ENCODE measurements around the gene MGLL.

Gene MGLL

GRCh38 chr3:127822041-127822681 lies at the start of gene MGLL:
Gene MGLL (minus strand): TSS chr3:127822515. CDS start chr3:127822318, 197 bp downstream.
- no peak for DNase-seq

DNA sequence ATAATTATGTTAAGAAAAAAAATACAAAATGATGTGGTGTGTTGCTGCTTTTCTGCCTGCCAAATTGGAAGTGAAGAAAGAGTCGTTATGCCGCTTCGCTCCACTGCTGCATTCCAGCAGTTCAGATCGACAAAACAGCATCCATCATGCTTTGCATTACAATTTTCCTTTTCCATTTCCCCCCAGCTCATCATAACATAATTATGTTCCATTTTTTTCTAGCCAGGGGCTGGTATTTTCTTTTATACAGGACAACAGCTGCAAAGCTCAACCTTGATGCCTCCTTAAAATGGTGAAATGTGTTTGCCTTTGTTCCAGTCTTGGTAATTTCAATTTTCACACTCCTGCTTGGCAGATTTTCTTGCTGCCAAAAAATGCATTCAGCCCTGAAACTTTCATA lies 47.8 kb upstream of the MGLL start:
- DNase-seq, result no peak

DNA sequence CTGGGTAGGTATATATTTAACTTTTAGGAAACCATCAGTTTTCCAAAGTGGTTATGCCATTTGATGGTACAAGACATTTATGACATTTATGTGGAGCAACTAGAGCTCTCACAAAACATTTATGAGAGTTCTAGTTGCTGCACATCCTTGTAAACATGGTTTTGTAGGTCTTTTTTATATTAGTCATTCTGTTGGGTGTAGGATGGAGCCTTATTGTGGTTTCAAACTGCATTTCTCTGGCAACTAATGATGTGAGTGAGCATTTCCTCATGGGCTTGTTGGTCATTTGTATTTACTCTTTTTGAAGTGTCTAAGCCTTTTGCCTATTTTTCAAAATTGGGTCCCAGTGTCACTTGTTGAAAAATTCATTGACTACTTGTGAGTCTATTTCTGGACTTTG lies 45.7 kb upstream of the MGLL start:
- no peak for DNase-seq

DNA sequence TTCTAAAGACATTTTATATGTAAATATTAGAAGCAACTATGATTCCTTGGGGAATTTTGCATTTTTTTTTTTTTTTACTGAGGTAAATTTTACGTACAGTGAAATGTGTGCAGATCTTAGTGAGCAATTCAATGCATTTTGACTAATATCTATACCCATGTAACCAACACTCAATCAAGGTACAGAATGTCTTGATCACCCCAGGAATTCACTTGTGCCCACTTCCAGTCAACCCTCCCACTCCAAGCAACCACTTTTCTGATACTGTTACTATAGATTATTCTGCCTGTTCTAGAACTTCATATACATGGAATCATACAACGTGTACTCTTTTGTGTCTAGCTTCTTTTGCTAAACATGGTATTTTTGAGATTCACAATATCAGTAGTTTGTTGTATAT lies 45.1 kb upstream of the MGLL start:
- no peak for DNase-seq

GRCh38 chr3:127865941-127866340 lies 43.6 kb upstream of the MGLL start:
- no peak for DNase-seq

GRCh38 chr3:127860211-127860696 lies 37.9 kb upstream of the MGLL start:
- no peak for DNase-seq

DNA sequence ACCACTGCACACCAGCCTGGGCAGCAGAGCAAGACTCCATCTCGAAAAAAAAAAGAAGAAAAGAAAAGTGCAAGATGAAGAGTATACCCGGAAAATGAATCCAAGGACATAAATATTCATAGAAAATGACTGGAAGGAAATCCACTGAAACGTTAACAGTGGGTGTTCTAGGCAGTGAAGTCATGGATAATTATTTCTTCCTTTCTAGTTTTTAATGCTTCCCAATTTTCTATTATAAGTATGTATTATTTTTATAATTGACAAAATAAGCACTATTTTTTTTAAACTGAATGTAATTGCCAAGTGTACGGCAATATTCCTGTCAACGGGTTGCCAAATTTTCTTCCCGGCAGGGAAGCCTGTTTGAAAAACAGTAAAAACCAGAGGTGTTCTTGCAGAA lies 37.4 kb upstream of the MGLL start:
- no peak for DNase-seq

- DNase-seq, result no peak
Observed at GRCh38 chr3:127858937-127859336, 36.6 kb upstream of the MGLL start.

- DNase-seq, result no peak
Observed at GRCh38 chr3:127858521-127858920, 36.2 kb upstream of the MGLL start.

GRCh38 chr3:127857333-127857732 lies 35.0 kb upstream of the MGLL start:
- DNase-seq, result no peak

DNA sequence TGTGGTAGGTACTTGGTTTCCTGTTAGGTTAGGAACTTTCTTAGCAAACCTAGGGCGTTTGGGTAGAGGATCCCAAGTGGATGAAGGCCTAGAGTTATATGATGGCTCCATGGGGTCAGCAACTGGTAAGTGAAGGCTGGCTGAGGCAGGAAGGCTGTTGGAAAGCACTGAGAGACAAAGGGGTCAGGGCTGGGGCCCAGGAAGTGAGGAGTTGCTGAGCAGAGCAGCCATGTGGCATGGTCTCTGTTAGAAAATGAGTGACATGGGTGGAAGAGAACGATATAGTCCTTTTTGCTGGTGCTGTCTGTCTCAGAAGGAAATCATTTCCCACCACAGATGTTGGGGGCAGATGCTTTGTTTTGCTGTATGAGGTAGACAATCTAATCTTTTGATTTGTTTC lies 34.5 kb upstream of the MGLL start:
- DNase-seq, result no peak

GRCh38 chr3:127855246-127855645 lies 32.9 kb upstream of the MGLL start:
- no peak for DNase-seq

DNA sequence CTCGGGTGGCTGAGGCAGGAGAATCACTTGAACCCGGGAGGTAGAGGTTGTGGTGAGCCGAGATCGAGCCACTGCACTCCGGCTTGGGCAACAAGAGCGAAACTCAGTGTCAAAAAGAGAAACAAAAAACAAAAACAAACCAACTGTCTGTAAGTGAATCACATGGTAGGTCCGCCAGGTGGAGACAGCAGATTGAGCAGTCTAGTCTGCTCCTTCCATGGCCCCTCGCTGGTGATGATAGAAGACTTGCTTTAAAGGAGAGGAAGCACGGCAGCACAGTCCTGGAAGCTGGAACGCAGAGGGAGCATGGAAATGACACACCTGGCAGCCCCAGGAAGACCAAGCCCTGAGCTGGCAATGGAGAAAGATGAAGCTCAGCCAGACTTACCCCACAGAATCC lies 31.4 kb upstream of the MGLL start:
- no peak for DNase-seq

GRCh38 chr3:127851899-127852298 lies 29.6 kb upstream of the MGLL start:
- peak; percentile 49 for DNase-seq

DNA sequence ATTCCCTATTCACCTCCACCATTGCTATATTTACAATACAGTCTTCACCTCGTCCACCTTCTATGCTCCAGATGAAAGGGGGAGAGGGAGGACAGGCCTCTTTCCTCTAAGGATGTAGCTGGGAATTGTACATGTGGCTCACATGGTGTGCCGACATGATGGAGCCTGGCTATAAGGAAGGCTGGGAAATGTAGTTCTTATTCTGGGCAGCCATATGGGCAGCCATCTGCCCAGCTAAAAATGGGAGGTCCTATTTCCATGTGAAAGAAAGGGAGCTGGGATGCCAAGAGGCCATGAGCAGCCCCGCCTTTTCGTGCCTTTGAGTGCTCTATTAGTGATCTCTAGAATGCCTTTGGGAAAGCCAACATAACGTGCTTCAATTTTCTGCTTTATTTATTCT lies 27.1 kb upstream of the MGLL start:
- peak; percentile 4 for DNase-seq

DNA sequence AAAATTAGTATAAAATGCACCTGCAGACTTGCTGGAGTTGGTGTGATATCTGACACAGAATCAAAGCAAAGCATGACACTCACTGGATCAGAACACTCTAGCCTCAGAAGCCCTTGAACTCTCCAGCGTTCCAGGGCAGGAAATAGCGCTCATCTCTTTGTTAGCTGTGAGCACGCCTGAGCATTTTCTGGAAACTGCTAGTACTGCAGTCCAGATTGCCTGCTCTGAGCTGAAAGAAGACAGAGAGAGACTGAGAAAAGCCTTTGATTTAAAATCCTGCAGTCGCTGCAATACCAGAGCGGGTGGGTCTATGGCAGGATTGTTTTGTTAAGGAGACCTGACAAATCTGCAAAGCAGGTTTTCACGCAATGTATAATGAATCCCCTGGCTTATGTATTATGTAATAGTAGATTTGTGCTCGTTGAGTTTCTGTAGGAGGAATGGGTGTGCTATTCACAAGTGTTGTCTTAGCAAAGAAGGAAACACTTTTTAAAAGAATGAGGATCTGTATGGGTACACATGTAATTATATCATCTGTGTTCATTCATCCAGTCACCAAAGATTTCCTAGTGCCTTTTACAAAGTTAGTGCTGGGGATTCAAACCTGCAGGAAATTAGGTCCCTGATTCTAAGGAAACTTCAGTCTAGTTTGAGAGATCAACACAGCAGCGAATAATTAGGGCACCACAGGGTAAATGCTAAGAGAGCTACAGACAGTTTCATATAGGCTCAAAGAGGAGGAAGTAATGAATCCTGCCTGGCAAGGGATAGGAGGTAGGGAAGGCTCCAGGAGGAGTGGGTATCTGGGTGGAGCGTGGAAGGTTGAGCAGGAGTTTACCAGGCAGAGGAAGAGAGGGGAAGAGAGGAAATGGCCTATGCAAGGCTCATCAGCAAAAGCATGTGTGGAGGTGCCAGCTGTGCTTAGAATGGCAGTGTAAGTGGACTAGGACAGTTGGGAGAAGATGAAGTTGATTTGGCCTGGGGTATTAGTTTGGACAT lies 26.1 kb upstream of the MGLL start:
- DNase-seq, result peak; percentile 5

DNA sequence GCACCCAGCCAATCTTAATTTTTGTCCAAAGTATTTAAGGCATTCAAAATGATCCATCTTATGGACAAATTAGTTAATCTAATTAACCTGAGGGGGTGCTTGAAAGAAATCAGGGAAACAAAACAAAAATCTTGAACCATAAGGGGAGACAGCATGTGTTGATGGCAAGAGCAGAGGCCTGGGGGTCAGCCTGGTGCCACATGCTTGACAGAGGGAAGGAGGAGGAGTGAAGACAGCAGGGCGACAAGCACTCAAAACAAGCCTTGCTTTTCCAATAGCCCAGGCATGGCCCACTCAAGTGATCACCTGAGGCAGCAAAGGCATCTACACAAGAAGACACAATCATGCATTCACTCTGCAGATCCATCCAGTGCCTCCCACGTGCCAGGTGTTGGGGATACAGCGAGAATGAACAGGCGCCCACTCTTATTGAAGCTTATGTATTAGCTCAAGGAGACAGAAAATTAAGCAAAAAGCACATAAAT lies 25.0 kb upstream of the MGLL start:
- no peak for DNase-seq

DNA sequence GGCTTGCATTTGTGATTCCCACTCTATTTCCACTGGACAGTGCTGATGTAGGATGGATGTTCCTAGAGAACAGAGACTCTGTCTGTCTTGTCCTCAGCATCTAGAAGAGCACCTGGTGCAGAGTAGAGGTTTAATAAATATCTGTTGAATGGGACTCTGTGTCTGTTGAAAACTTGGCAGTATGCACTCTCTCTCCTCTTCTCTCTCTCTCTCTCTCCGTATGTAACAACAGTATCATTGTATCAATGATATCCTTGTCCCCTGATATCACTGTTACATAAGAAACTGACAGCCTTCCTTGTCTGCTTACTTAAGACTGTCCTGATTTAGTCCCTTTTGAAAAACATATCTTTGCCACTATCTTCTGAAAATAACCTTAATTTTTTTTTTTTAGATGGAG lies 24.3 kb upstream of the MGLL start:
- no peak for DNase-seq

DNA sequence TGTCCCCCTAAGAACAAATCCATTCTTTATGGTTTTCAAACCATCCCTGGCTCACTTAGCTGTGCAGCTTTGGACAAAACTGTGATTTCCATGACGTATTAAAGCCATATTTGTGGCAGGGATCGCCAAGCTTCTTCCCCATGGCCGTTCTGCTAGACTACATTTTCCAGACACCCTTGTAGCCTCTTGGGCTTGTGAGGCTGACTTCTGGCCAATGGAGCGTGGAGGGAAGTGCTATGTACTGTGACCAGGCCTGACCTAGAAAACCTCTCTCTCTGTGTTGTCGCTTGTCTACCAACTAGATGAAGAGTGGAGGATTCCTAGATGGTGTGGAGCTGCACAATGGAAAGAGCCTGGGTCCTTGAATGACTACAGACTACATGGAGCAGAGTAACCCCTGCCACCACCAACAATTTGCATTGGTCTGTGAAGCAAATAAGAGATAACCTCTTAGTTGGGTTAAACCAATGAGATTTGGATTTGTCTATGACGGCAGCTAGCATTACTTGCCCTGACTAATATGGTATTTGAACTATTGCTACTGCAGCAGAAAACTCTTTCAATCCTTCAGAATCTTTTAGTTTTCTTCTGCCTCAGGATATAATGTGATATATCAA lies 22.1 kb upstream of the MGLL start:
- DNase-seq, result no peak

DNA sequence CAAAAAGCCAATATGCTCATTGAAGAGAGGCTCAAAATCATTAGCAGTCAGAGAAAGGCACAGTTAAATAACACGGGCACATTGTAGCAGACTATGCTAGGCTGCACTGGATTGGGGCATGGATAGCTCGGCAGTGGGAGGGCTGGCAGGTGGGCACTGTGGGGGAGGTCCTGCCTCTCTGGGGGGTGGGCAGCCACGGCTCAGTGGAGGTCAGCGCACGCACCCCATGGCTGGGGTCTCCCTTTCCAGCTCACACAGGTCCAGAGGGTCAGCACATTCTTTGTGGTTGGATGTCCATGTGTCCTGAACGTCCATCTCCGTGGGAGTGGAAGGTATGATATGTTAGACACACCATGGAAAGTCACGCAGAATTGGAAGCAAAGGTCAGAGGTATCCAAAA lies 18.4 kb upstream of the MGLL start:
- DNase-seq, result no peak

- no peak for DNase-seq
Observed at GRCh38 chr3:127839099-127839498, 16.8 kb upstream of the MGLL start.

GRCh38 chr3:127835993-127836882 lies 13.9 kb upstream of the MGLL start:
- DNase-seq, result no peak
